Amniotic epithelial cell (primary cell): ENCODE measurements around the gene LOXL4.
A peak's percentile ranks its signal among the peaks of the same experiment; 100 is the strongest.

ENCODE experiments used
- DNase-seq: peaks from one replicate; pipeline ENCODE4 v3.0.0-alpha.2; 2010; ENCODE audit warnings: low read depth

The LOXL4 gene

GRCh38 chr10:98294270-98294627 is 26.3 kb upstream of the LOXL4 start:
- no peak for DNase-seq

DNA sequence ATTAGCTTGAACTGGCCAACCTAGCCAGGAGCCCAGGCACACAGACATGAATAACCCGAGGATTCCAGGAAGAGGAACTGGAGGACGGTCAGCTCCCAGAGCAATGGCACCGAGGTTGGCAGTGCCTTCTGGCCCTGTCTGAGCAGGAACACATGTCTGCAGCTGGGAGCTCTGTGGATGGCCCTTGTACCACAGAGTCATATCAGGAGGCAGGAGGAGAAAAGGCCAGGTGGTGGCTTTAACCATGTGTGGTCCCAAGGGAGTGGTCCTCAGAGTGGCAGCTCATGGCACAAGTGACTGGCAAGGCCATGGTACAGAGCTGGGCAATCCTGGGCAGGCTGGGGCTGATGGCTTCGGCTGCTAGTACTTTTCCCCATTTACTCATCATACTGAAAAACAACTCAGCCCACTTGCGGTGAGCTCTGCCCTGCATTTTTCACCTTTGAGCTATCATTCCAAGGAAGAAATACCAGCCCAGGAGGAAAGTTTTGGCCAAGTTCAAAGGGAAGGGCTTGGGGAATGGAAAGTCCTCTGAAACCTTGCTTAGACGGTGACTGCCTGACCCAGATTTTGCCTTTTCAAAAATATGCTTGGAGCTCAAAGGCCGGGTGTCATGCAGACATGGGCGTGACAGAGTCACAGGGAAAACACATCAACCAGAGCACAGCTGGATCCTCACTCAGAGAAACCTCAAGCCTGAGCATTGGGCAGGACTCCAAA is 25.7 kb upstream of the LOXL4 start:
- DNase-seq, result no peak

- no peak for DNase-seq
Measured at GRCh38 chr10:98292971-98293370, 25.0 kb upstream of the LOXL4 start.

DNA sequence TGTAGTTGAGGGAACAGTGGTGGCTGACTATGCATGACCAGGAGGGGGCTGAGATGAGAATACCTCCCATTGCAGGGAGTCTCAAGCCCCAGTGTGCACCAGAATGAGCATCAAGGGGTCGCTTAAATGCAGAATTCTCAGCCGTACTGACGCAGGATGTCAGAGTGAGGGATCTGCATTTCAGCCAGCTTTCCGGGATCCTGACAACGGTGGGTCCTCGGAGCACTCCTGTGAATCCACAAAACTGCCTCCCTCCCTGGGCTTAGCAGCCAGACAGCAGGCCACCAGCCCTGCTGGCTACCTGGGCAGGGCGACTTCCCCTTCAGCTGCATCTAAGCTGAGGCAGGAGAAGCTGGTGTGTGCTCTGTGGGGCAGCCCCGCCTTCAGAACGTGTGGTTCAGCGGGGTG is 21.8 kb upstream of the LOXL4 start:
- DNase-seq, result no peak

DNA sequence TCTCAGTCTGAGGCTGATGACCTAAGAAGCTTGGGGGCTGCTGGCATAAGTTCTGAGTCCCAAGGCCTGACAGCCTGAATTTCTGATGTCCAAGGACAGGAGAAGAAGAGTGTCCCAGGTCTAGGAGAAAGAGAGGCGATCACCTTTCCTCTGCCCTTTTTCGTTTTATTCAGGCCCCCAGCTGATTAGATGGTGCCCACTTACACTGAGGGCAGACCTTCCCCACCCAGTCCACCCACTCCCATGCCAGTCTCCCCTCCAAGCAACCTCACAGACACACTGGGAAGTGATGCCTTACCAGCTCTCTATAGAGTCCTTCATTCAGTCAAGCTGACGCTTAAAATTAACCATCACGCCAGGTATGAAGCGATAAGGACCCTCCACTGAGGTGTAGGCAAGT is 19.3 kb upstream of the LOXL4 start:
- DNase-seq, result no peak

- no peak for DNase-seq
Measured at GRCh38 chr10:98286419-98286818, 18.4 kb upstream of the LOXL4 start.

DNA sequence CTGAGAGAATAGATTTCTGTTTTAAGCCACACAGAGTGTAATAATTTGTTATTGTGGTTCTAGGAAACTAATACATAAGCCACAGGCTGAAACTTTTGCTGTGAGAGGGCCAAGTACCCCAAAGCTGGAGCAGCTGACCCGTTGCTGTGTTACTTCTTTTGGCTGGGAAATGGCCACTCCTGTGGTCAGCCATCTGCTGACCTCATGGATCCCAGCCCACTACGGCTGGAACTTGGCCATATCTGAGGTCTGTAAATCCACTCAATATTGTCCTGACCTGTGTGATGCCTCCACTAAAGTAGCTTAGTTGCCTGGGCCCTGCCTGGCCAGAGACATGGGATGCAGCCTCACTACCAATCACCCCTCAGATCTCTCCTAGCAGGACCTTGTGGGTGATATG is 17.4 kb upstream of the LOXL4 start:
- DNase-seq, result no peak

GRCh38 chr10:98276311-98276710 is 8.3 kb upstream of the LOXL4 start:
- no peak for DNase-seq

GRCh38 chr10:98274562-98274961 is 6.6 kb upstream of the LOXL4 start:
- no peak for DNase-seq

DNA sequence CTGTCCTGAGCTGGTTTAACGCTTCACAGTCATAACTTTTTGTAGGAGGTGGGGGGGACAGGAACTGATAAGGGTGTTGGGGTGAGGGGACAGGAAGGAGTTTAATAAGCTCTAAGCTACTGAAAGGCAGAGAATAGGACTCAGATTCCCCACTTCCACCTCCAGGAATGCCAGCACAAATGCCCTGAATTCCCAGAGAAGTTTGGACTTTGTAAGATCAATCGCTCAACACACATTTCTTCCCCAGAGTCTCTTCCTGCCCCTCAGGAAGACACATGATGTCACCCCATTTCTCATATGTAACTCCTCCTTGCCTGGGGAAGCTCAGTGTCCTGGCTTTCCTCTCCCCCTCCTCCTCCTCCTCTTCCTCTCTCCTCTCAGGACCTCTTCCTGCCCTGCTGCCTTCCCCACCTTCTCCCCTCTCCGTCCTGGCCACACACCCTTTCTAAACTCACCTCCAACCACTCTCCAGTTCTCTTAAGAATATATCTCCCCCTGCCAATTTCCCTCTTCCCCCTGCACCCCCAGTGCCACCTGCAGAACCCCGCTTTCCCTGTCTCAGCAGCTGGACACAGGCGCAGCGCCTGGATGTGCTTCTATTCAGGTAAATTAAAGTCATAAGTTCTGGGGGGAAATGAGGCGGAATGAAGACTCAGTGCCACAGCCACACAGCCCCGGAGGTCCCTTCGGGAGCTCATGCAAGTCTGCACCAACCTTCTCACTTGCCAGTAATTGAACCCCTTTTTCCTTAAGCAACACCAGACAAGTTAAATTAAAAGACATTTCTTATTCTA is 5.3 kb upstream of the LOXL4 start:
- DNase-seq, result no peak

GRCh38 chr10:98272656-98273055 is 4.7 kb upstream of the LOXL4 start:
- no peak for DNase-seq

- DNase-seq, result no peak
Measured at GRCh38 chr10:98272245-98272644, 4.3 kb upstream of the LOXL4 start.

- DNase-seq, result no peak
Measured at GRCh38 chr10:98270786-98271185, 2.8 kb upstream of the LOXL4 start.

GRCh38 chr10:98270073-98270740 is 2.2 kb upstream of the LOXL4 start:
- no peak for DNase-seq

DNA sequence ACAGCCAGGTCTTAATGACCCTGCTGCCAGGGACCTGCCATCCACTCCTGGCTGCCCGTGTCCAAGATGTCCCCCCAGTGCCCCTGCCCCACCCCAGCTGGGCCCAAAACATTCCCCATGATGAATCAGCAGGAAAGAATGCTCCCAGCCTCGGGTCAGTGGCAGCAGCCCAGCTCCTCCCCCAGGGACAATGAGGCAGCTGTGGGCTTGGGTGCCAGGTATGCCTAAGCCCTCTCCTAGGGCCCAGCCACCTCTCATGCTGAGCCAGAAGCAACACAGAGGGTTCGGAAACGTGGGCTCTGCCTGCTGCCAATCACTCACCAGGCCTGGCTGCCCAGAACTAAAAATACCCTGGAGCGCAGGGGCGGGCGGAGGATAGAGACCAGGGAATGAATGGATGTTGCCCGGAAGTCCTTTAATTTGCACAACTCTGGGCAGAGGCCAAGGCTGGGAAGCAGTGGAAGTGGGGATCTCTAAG is 1.5 kb upstream of the LOXL4 start:
- DNase-seq, result peak; percentile 34

GRCh38 chr10:98268694-98269431 is 869 bp upstream of the LOXL4 start:
- DNase-seq, result no peak

DNA sequence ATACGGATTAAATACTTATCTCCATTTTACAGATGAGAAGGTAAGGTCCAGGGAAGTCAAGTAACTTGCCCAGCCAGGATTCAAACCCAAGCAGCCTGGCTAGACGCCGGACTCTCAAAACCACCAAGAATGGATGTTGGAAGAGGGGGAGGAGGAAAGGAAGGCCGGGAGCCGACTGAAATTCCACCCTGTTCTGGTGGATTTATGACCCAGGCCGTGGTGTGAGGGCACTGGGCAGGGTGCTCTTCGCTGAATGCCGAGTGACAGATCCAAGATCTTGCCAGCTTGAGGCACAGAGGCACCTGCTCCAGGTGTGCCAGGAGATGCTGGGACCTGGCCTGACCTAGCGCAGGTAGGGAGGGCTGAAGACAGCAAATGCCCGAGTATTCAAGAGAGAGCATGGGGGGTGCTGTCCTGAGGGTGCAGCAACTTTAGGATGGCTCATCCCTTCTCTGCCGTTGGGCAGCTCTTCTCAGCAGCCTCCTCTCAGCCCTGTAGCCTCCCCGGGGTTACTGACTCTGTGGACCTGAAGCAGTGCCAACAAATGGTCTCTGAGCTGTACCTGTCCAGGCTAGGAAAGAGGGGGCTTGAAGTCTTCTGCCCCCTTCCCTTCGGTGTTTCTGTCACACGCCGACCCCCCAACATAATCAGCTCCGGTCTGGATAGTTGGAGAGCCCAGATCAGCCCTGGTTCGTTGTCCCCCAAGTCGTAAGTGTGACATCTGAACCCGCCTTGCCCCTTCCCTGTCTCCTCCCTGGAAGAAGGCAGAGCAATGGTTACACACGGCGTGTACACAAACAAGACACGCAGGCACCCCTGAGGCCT is 713 bp downstream of the LOXL4 start:
- DNase-seq, result no peak

- DNase-seq, result no peak
Measured at GRCh38 chr10:98266647-98267046, 1.3 kb downstream of the LOXL4 start.

GRCh38 chr10:98265403-98266378 is 2.3 kb downstream of the LOXL4 start:
- no peak for DNase-seq

GRCh38 chr10:98264378-98265065 is 3.5 kb downstream of the LOXL4 start:
- DNase-seq, result no peak
